ENCODE results near the gene TWSG1. TPM values are rescaled to one million over a fixed set of nuclear protein-coding genes. Genes with fewer than 3 reads are reported as not detected.
"Not testable (repeated sequence)": the region's sequence is repeated elsewhere in the genome, so short reads cannot be mapped to it uniquely, and the experiment has no call there.

Gene TWSG1
- total RNA-seq, 1 donor from 2014 or later: 20.0 TPM

- no peaks in the 10 kb centered on the region for H3K4me1 Mint-ChIP-seq (ENCODE audit: unreplicated experiment)
- no peak overlapping the region for H3K27ac Mint-ChIP-seq (ENCODE audit: unreplicated experiment)
- TF ChIP-seq CTCF (IDR thresholded peaks at IDR 0.05; ENCODE audit: unreplicated experiment): no peak
- H3K27me3 Mint-ChIP-seq (ENCODE audit: unreplicated experiment): no peaks in the 10 kb centered on the region
- no peak overlapping the region for H3K4me3 Mint-ChIP-seq (ENCODE audit: unreplicated experiment)
- no peaks in the 10 kb centered on the region for H3K9me3 Mint-ChIP-seq (ENCODE audit: unreplicated experiment)
- DNase-seq (ENCODE audit: low spot score): no peak
- no peaks in the 10 kb centered on the region for H3K36me3 Mint-ChIP-seq (ENCODE audit: low read depth, unreplicated experiment)
Observed at GRCh38 chr18:9426753-9427152, 92.2 kb downstream of the TWSG1 start.

DNA sequence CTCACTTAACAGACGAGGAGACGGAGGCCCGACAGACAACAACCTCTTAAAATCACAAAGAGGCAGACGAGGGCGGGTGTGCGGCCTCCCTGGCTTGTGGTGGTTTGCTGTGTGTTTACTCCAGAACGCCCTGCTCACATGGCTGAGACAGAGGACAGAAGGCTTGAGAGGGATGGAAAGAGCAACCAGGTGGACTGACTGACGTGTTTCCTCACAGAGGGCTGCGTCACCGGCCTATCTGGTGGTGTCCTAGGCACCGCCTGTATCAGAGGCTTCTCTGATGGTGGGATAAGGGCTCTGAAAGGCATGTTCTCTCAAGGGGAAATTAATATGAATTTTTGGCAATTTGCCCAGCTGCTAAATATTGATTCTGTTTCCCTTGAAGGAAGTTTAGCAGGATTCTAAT, 93.7 kb downstream of the TWSG1 start:
- H3K36me3 Mint-ChIP-seq (ENCODE audit: low read depth, unreplicated experiment): no peaks in the 10 kb centered on the region
- no peak for DNase-seq (ENCODE audit: low spot score)
- no peaks in the 10 kb centered on the region for H3K4me1 Mint-ChIP-seq (ENCODE audit: unreplicated experiment)
- no peaks in the 10 kb centered on the region for H3K9me3 Mint-ChIP-seq (ENCODE audit: unreplicated experiment)
- no peak overlapping the region for H3K27ac Mint-ChIP-seq (ENCODE audit: unreplicated experiment)
- no peaks in the 10 kb centered on the region for H3K27me3 Mint-ChIP-seq (ENCODE audit: unreplicated experiment)
- H3K4me3 Mint-ChIP-seq (ENCODE audit: unreplicated experiment): no peak overlapping the region
- TF ChIP-seq CTCF (IDR thresholded peaks at IDR 0.05; ENCODE audit: unreplicated experiment): no peak

- Mint-ChIP-seq H3K27ac (ENCODE audit: unreplicated experiment) (no peak overlapping the region), H3K4me3 (ENCODE audit: unreplicated experiment) (no peak overlapping the region), H3K36me3 (ENCODE audit: low read depth, unreplicated experiment) (no peaks in the 10 kb centered on the region), H3K9me3 (ENCODE audit: unreplicated experiment) (no peaks in the 10 kb centered on the region), H3K4me1 (ENCODE audit: unreplicated experiment) (no peaks in the 10 kb centered on the region), H3K27me3 (ENCODE audit: unreplicated experiment) (no peaks in the 10 kb centered on the region)
- TF ChIP-seq CTCF (IDR thresholded peaks at IDR 0.05; ENCODE audit: unreplicated experiment): no peak
- no peak for DNase-seq (ENCODE audit: low spot score)
Observed at GRCh38 chr18:9428862-9429661, 94.5 kb downstream of the TWSG1 start.

- no peak overlapping the region for H3K4me3 Mint-ChIP-seq (ENCODE audit: unreplicated experiment)
- TF ChIP-seq CTCF (IDR thresholded peaks at IDR 0.05; ENCODE audit: unreplicated experiment): no peak
- no peaks in the 10 kb centered on the region for H3K36me3 Mint-ChIP-seq (ENCODE audit: low read depth, unreplicated experiment)
- H3K4me1 Mint-ChIP-seq (ENCODE audit: unreplicated experiment): no peaks in the 10 kb centered on the region
- no peaks in the 10 kb centered on the region for H3K9me3 Mint-ChIP-seq (ENCODE audit: unreplicated experiment)
- H3K27me3 Mint-ChIP-seq (ENCODE audit: unreplicated experiment): no peaks in the 10 kb centered on the region
- DNase-seq (ENCODE audit: low spot score): no peak
- no peak overlapping the region for H3K27ac Mint-ChIP-seq (ENCODE audit: unreplicated experiment)
Observed at GRCh38 chr18:9429662-9429993, 95.1 kb downstream of the TWSG1 start.

DNA sequence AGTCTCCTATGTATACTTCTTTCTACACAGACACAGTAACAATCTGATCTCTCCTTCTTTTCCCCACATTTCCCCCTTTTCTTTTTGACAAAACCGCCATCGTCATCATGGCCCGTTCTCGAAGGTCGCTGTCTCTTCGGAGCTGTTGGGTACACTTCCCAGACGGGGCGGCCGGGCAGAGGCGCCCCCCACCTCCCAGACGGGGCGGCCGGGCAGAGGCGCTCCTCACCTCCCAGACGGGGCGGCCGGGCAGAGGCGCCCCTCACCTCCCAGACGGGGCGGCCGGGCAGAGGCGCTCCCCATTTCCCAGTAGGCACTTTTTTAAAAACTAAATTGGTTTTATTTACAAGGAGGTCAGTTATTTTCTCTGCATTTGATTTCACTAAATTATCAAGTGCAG, 95.7 kb downstream of the TWSG1 start:
- H3K27me3 Mint-ChIP-seq (ENCODE audit: unreplicated experiment); H3K4me3 Mint-ChIP-seq (ENCODE audit: unreplicated experiment); H3K27ac Mint-ChIP-seq (ENCODE audit: unreplicated experiment): not testable (repeated sequence)

More for the DNA sequence above, 95.7 kb downstream of the TWSG1 start:
- H3K4me1 Mint-ChIP-seq (ENCODE audit: unreplicated experiment); H3K36me3 Mint-ChIP-seq (ENCODE audit: low read depth, unreplicated experiment); H3K9me3 Mint-ChIP-seq (ENCODE audit: unreplicated experiment); DNase-seq (ENCODE audit: low spot score): not testable (repeated sequence)

All from endothelial cell (in vitro differentiated cells).